PC-9 (cell line): ENCODE measurements around the gene TNFRSF4. TPM values are rescaled to one million over a fixed set of nuclear protein-coding genes. Genes with fewer than 3 reads are reported as not detected.
"Not testable (repeated sequence)": the region's sequence is repeated elsewhere in the genome, so short reads cannot be mapped to it uniquely, and the experiment has no call there.

Experiments
- BruUV-seq: library from RNA; stranded (reverse); fragments of 400-500 nt; replicated peaks from 2 replicates; lab custom pipeline; 2021; lab: Mats Ljungman, UMichigan
- CTCF ChIA-PET: fragments of 300-600 bp; sonication (Branson Sonifier 250); formaldehyde crosslinking; loops from one replicate; lab custom pipeline; 2022; ENCODE audit warnings: antibody characterized with exemption; lab: Charles Lee
- POLR2A ChIA-PET: fragments of 300-600 bp; sonication (Branson Sonifier 250); formaldehyde crosslinking; loops from one replicate; lab custom pipeline; 2022; ENCODE audit warnings: antibody characterized with exemption; ENCODE audit not compliant: unreplicated experiment; lab: Charles Lee
- DNase-seq, 2 experiments: peaks; one replicate each; pipeline versions ENCODE4 v3.0.0 to v3.0.0-alpha.2; 2015 to 2022; ENCODE audit warnings: mixed read lengths in 1 of 2
- H2AFZ ChIP-seq: fragments of 200-600 bp; sonication (generic); 2 replicates; pipeline ENCODE4 v1.8.1; 2017; ENCODE audit warnings: antibody characterized with exemption
- H3F3A ChIP-seq: fragments of 200-600 bp; sonication (generic); 2 replicates; pipeline ENCODE4 v1.8.1; 2017; ENCODE audit warnings: antibody characterized with exemption, mild to moderate bottlenecking, low read depth; ENCODE audit not compliant: insufficient read depth
- H3K27ac ChIP-seq: fragments of 200-600 bp; sonication (generic); 2 replicates; pipeline ENCODE4 v1.6.1; 2016; ENCODE audit warnings: mixed run types
- H3K27me3 ChIP-seq: fragments of 200-600 bp; sonication (generic); 2 replicates; pipeline ENCODE4 v1.6.1; 2016; ENCODE audit warnings: low read depth, mixed run types; ENCODE audit not compliant: insufficient read depth
- H3K36me3 ChIP-seq: fragments of 200-600 bp; sonication (generic); 2 replicates; pipeline ENCODE4 v1.6.1; 2016; ENCODE audit warnings: low read depth, mixed run types
- H3K4me1 ChIP-seq: fragments of 200-600 bp; sonication (generic); replicated peaks from 2 replicates; pipeline ENCODE4 v1.6.1; 2016; ENCODE audit warnings: mixed run types; ENCODE audit not compliant: insufficient read depth
- H3K4me2 ChIP-seq: fragments of 200-600 bp; sonication (generic); 2 replicates; pipeline ENCODE4 v1.6.1; 2017; ENCODE audit warnings: mixed run types
- H3K4me3 ChIP-seq: fragments of 200-600 bp; sonication (generic); 2 replicates; pipeline ENCODE4 v1.6.1; 2016; ENCODE audit warnings: mixed run types
- H3K79me2 ChIP-seq: fragments of 200-600 bp; sonication (generic); 2 replicates; pipeline ENCODE4 v1.6.1; 2017; ENCODE audit warnings: low read depth, mixed run types
- H3K9me2 ChIP-seq: fragments of 200-600 bp; sonication (generic); 2 replicates; pipeline ENCODE4 v1.8.1; 2017; ENCODE audit warnings: mild to moderate bottlenecking; ENCODE audit not compliant: insufficient read depth
- H3K9me3 ChIP-seq: fragments of 200-600 bp; sonication (generic); 2 replicates; pipeline ENCODE4 v1.8.1; 2016; ENCODE audit warnings: low read depth; ENCODE audit not compliant: insufficient read depth
- H4K20me1 ChIP-seq: fragments of 200-600 bp; sonication (generic); 2 replicates; pipeline ENCODE4 v1.8.1; 2017; ENCODE audit not compliant: insufficient read depth
- EZH2 ChIP-seq: fragments of 200-600 bp; sonication (generic); IDR thresholded peaks from 2 replicates; pipeline ENCODE4 v1.8.0; 2017; ENCODE audit warnings: antibody characterized with exemption, low read depth
- intact Hi-C: fragments of 100-400 bp; cut with micrococcal nuclease; formaldehyde crosslinking; loops from one replicate; pipeline ENCODE4 v1.10.0; 2022; ENCODE audit not compliant: unreplicated experiment
- total RNA-seq: library from RNA; stranded (reverse); gene quantifications from 2 replicates; pipeline ENCODE4 v1.2.3, GENCODE V29; 2021
- TF ChIP-seq, protein P1 (sequence below): fragments of 200-600 bp; sonication (generic); conservative IDR thresholded peaks from 2 replicates; pipeline ENCODE4 v1.6.1; 2017; ENCODE audit warnings: mixed run types, antibody characterized with exemption, mild to moderate bottlenecking, moderate library complexity

TNFRSF4 gene
- total RNA-seq, 1 experiment from 2014 or later, result 0.20 TPM

DNA sequence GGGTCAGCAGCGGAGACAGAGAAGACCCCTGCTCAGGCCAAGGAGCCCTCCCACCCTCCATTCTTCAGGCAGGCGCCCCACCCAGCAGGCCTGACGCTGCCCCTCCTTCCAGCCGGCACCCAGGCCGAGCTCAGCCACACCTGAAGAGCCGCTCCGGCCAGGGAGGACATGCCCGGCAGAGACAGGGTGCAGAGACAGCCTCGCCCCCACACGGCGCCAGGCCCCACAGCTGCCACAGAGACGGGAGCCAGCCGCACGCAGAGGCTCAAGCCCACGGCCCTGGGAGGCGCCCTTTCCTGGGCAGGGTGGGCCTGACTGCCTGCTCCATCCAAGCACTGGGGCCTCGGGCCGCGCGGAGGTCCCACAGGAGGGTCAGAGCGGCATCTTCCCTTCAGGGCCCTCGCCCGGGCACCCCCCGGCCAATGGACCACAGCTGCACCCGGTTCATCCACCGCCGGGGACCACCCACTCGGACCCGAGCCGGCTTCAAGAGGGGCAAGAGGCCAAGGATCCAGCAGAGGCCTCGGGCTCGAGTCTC lies 35.1 kb downstream of the TNFRSF4 start:
- H3K4me3 ChIP-seq, result no peak overlapping the region
- DNase-seq, result no peak
- H3K79me2 ChIP-seq, result no peaks in the 10 kb centered on the region
- H3K36me3 ChIP-seq, result no peaks in the 10 kb centered on the region
- no peak overlapping the region for H3K27ac ChIP-seq
- no peaks in the 10 kb centered on the region for H4K20me1 ChIP-seq
- no peaks in the 10 kb centered on the region for H3K9me3 ChIP-seq
- no peak overlapping the region for H3K4me2 ChIP-seq
- TF ChIP-seq, protein P1, sequence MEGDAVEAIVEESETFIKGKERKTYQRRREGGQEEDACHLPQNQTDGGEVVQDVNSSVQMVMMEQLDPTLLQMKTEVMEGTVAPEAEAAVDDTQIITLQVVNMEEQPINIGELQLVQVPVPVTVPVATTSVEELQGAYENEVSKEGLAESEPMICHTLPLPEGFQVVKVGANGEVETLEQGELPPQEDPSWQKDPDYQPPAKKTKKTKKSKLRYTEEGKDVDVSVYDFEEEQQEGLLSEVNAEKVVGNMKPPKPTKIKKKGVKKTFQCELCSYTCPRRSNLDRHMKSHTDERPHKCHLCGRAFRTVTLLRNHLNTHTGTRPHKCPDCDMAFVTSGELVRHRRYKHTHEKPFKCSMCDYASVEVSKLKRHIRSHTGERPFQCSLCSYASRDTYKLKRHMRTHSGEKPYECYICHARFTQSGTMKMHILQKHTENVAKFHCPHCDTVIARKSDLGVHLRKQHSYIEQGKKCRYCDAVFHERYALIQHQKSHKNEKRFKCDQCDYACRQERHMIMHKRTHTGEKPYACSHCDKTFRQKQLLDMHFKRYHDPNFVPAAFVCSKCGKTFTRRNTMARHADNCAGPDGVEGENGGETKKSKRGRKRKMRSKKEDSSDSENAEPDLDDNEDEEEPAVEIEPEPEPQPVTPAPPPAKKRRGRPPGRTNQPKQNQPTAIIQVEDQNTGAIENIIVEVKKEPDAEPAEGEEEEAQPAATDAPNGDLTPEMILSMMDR, result no peak
- no peak for TF ChIP-seq EZH2
- BruUV-seq, result no TSS peak
- CTCF ChIA-PET, result no interaction called here
- H3K4me1 ChIP-seq, result no peaks in the 10 kb centered on the region
- H2AFZ ChIP-seq, result no peak overlapping the region
- POLR2A ChIA-PET, result no interaction called here
- no peaks in the 10 kb centered on the region for H3K27me3 ChIP-seq
- no peaks in the 10 kb centered on the region for H3F3A ChIP-seq
- intact Hi-C loops, result no loop called here
- H3K9me2 ChIP-seq, result no peaks in the 10 kb centered on the region

- intact Hi-C loops, result no loop called here
- no peak overlapping the region for H3K4me3 ChIP-seq
- no peak for DNase-seq
- no peaks in the 10 kb centered on the region for H3K27me3 ChIP-seq
- no TSS peak for BruUV-seq
- H3K27ac ChIP-seq, result no peak overlapping the region
- 0 out of 2 replicates have a peak, but pooled peaks cover 3% of the 10 kb centered on the region for H3F3A ChIP-seq
- no peak overlapping the region for H2AFZ ChIP-seq
- ChIA-PET CTCF (no interaction called here), POLR2A (no interaction called here)
- H3K79me2 ChIP-seq, result no peaks in the 10 kb centered on the region
- no peaks in the 10 kb centered on the region for H3K9me2 ChIP-seq
- no peak for TF ChIP-seq EZH2
- TF ChIP-seq, protein P1, result no peak
- no peaks in the 10 kb centered on the region for H3K9me3 ChIP-seq
- H4K20me1 ChIP-seq, result peaks cover 4% of the 10 kb centered on the region; the same call in 1 of the 2 replicates
- no peak overlapping the region for H3K4me2 ChIP-seq
- no peaks in the 10 kb centered on the region for H3K36me3 ChIP-seq
- no peaks in the 10 kb centered on the region for H3K4me1 ChIP-seq
Observed at GRCh38 chr1:1177452-1178206, 36.3 kb downstream of the TNFRSF4 start.

DNA sequence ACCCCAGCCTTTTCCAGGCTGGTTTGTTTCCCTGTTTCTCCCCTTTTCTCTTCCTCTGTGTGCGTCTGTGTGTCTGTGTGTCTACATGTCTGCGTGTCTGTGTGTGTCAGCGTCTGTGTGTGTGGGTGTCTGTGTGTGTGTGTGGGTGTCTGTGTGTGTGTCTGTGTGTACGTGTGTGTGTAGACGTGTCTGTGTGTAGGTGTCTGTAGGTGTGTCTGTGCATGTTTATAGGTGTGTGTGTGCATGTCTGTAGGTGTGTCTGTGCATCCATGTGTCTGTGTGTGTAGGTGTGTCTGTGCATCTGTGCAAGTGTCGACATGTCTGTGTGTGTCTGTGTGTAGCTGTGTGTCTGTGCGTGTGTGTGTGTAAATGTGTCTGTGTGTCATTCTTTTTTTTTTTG lies 37.0 kb downstream of the TNFRSF4 start:
- Histone ChIP-seq H3K36me3 (no peaks in the 10 kb centered on the region), H3K4me3 (no peak overlapping the region), H3K4me1 (no peaks in the 10 kb centered on the region), H3F3A (peaks cover 3% of the 10 kb centered on the region; the same call in 1 of the 2 replicates), H3K27ac (no peak overlapping the region), H4K20me1 (peaks cover 4% of the 10 kb centered on the region; the same call in 1 of the 2 replicates), H3K79me2 (no peaks in the 10 kb centered on the region), H3K27me3 (no peaks in the 10 kb centered on the region), H3K4me2 (no peak overlapping the region), H3K9me2 (no peaks in the 10 kb centered on the region), H3K9me3 (no peaks in the 10 kb centered on the region), H2AFZ (no peak overlapping the region)
- DNase-seq, result no peak
- CTCF ChIA-PET, result no interaction called here
- no TSS peak for BruUV-seq
- TF ChIP-seq, protein P1, result no peak
- TF ChIP-seq EZH2, result no peak
- POLR2A ChIA-PET, result no interaction called here
- intact Hi-C loops, result no loop called here

DNA sequence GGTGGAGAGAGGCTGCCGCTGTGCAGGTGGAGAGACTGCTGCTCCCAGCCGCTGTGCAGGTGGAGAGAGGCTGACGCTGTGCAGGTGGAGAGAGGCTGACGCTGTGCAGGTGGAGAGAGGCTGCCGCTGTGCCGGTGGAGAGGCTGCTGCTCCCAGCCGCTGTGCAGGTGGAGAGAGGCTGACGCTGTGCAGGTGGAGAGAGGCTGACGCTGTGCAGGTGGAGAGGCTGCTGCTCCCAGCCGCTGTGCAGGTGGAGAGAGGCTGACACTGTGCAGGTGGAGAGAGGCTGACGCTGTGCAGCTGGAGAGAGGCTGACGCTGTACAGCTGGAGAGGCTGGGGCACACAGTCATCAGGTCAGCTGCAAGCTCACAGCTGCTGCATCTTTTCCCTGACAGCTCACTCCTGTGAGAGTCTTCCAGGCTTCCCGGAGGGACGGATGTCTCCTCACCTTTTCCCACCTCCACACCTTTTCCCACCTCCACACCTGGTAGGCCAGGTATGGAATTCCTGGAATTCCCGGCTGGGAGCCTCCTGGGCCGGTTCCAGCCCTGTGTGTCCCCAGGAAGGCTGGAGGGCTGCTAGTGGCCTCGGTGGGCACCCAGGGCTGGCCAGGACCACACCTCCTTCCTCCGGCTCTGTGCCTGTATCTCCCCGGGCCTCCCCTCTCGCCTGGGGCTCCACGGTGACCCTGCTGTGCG lies 37.7 kb downstream of the TNFRSF4 start:
- H3K9me3 ChIP-seq, DNase-seq, H3K9me2 ChIP-seq, H3K36me3 ChIP-seq, POLR2A ChIA-PET, intact Hi-C loops, H3K27ac ChIP-seq, CTCF ChIA-PET, H3K4me3 ChIP-seq, H2AFZ ChIP-seq, H3K79me2 ChIP-seq, H4K20me1 ChIP-seq, H3K4me2 ChIP-seq, H3K27me3 ChIP-seq, H3K4me1 ChIP-seq, H3F3A ChIP-seq, BruUV-seq: not testable (repeated sequence)
